Caki2 (cell line): ENCODE results near the gene ALDOC. TPM values are rescaled to one million over a fixed set of nuclear protein-coding genes. Genes with fewer than 3 reads are reported as not detected.

Experiments
- DNase-seq: peaks from one replicate; pipeline ENCODE4 v3.0.0-alpha.2; 2015; ENCODE audit warnings: low read depth
- in situ Hi-C: cut with HindIII; loops from 2 replicates; pipeline ENCODE4 v1.10.0; 2016; ENCODE audit warnings: low sequenced_read_pairs, low pct_unique_long_range_greater_than_20kb, mixed read lengths
- total RNA-seq: library from RNA; depleted of rRNA; stranded (reverse); fragments of >200 nt; shearing (Covaris generic); gene quantifications from 2 replicates; pipeline ENCODE4 v1.2.3, GENCODE V29; 2014; ENCODE audit warnings: low replicate concordance; rRNA removed

ALDOC gene
- total RNA-seq, 1 experiment from 2014 or later: 219 TPM

GRCh38 chr17:28523186-28523585, 53.5 kb downstream of the ALDOC start:
- DNase-seq: no peak
- in situ Hi-C loops: no loop called here

Other genes starting within 250 kb of the ALDOC start
- 35.8 and 39.6 TPM in 2 replicates for gene IFT20, start 241.4 kb downstream of the ALDOC start, total RNA-seq
- 28.4 and 69.6 TPM in 2 replicates for gene TNFAIP1, start 241.1 kb downstream of the ALDOC start, total RNA-seq
- gene POLDIP2, start 219.4 kb downstream of the ALDOC start, total RNA-seq: 138 and 185 TPM in 2 replicates
- not detected in 2 replicates for gene SEBOX, start 211.7 kb downstream of the ALDOC start, total RNA-seq
- not detected in 2 replicates for gene VTN, start 206.6 kb downstream of the ALDOC start, total RNA-seq
- gene SARM1, start 205.2 kb downstream of the ALDOC start, total RNA-seq: 4.2 and 5.0 TPM in 2 replicates
- gene SLC46A1, start 170.7 kb downstream of the ALDOC start, total RNA-seq: 24.3 and 33.0 TPM in 2 replicates
- gene SLC13A2, start 103.3 kb downstream of the ALDOC start, total RNA-seq: not detected in 2 replicates
- not detected in 2 replicates for gene FOXN1, start 70.5 kb downstream of the ALDOC start, total RNA-seq
- gene UNC119, start 24.3 kb downstream of the ALDOC start, total RNA-seq: 47.6 and 67.4 TPM in 2 replicates
- gene PIGS, start 5.4 kb downstream of the ALDOC start, total RNA-seq: 62.5 and 73.2 TPM in 2 replicates
- 73.0 and 355 TPM in 2 replicates for gene SPAG5, start 22.1 kb upstream of the ALDOC start, total RNA-seq
- gene RSKR, start 37.3 kb upstream of the ALDOC start, total RNA-seq: 0.70 and 3.2 TPM in 2 replicates
- 62.0 and 73.6 TPM in 2 replicates for gene BLTP2, start 68.3 kb upstream of the ALDOC start, total RNA-seq
- gene SDF2, start 85.0 kb upstream of the ALDOC start, total RNA-seq: 70.4 and 79.9 TPM in 2 replicates
- gene SUPT6H, start 85.3 kb upstream of the ALDOC start, total RNA-seq: 12.6 and 16.8 TPM in 2 replicates
- 4.2 and 7.4 TPM in 2 replicates for gene PROCA1, start 135.0 kb upstream of the ALDOC start, total RNA-seq
- gene RAB34, start 141.0 kb upstream of the ALDOC start, total RNA-seq: 394 and 482 TPM in 2 replicates
- gene RPL23A, start 143.1 kb upstream of the ALDOC start, total RNA-seq: 631 and 1,120 TPM in 2 replicates
- 10.6 and 43.5 TPM in 2 replicates for gene TLCD1, start 149.3 kb upstream of the ALDOC start, total RNA-seq
- gene NEK8, start 151.9 kb upstream of the ALDOC start, total RNA-seq: 2.2 and 3.5 TPM in 2 replicates
- gene TRAF4, start 167.1 kb upstream of the ALDOC start, total RNA-seq: 49.3 and 61.6 TPM in 2 replicates